ENCODE results near the gene KDM6A.

Gene KDM6A

DNA sequence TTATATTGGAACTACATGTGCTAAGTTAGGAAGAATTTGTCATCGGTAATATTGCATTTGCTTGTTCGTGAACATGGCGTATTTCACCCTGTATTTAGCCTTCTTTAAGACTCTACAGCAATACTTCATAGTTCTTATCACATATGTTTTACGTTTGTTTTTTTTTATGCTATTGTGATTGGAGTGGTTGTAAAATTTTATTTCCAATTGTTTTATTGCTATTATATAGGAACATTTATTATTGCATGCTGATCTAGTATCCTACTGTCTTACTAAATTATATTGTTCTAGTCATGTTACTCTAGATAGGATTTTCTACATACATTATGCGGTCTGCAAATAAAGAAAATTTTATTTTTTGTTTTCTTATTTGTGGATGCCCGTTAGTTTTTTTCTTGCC is 107.4 kb downstream of the KDM6A start:
- no peak for TF ChIP-seq CREB1 (IDR thresholded peaks at IDR 0.05; ENCODE audit: low read depth)

DNA sequence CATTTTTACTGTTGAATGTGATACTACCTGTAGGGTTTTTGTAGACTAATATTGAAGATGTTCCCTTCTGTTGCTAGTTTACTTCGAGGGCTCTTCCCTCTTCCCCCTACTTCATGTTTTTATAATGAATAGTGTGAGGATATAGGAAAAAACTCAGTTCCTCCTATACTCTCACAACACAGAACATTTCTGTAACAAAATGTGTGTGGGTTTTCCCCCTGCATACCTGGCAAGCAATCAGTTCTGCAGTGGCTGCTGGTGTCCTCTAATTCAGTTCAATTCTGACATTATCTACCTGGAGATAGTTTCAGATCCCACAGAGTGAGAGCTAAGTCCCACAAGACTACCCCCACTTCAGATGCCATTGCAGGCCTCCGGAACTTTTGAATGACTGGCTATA is 107.9 kb downstream of the KDM6A start:
- no peak for TF ChIP-seq CEBPB (IDR thresholded peaks at IDR 0.05)
- no peak for TF ChIP-seq TCF12 (IDR thresholded peaks at IDR 0.05; ENCODE audit: low read depth)
- no peak for TF ChIP-seq CREB1 (IDR thresholded peaks at IDR 0.05; ENCODE audit: low read depth)
- TF ChIP-seq, protein P1, sequence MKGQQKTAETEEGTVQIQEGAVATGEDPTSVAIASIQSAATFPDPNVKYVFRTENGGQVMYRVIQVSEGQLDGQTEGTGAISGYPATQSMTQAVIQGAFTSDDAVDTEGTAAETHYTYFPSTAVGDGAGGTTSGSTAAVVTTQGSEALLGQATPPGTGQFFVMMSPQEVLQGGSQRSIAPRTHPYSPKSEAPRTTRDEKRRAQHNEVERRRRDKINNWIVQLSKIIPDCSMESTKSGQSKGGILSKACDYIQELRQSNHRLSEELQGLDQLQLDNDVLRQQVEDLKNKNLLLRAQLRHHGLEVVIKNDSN (IDR thresholded peaks at IDR 0.05): no peak
- TF ChIP-seq FOXM1 (IDR thresholded peaks at IDR 0.05; ENCODE audit: borderline replicate concordance, low read depth): no peak
- TF ChIP-seq NFIC (IDR thresholded peaks at IDR 0.05): no peak
- no peak for TF ChIP-seq TAF1 (IDR thresholded peaks at IDR 0.05; ENCODE audit: low read depth)
- TF ChIP-seq TEAD4 (IDR thresholded peaks at IDR 0.05): no peak
- no peak for TF ChIP-seq EP300 (IDR thresholded peaks at IDR 0.05; ENCODE audit: borderline replicate concordance)
- TF ChIP-seq ZBTB7A (IDR thresholded peaks at IDR 0.05; ENCODE audit: low read depth): no peak
- TF ChIP-seq, protein P2, sequence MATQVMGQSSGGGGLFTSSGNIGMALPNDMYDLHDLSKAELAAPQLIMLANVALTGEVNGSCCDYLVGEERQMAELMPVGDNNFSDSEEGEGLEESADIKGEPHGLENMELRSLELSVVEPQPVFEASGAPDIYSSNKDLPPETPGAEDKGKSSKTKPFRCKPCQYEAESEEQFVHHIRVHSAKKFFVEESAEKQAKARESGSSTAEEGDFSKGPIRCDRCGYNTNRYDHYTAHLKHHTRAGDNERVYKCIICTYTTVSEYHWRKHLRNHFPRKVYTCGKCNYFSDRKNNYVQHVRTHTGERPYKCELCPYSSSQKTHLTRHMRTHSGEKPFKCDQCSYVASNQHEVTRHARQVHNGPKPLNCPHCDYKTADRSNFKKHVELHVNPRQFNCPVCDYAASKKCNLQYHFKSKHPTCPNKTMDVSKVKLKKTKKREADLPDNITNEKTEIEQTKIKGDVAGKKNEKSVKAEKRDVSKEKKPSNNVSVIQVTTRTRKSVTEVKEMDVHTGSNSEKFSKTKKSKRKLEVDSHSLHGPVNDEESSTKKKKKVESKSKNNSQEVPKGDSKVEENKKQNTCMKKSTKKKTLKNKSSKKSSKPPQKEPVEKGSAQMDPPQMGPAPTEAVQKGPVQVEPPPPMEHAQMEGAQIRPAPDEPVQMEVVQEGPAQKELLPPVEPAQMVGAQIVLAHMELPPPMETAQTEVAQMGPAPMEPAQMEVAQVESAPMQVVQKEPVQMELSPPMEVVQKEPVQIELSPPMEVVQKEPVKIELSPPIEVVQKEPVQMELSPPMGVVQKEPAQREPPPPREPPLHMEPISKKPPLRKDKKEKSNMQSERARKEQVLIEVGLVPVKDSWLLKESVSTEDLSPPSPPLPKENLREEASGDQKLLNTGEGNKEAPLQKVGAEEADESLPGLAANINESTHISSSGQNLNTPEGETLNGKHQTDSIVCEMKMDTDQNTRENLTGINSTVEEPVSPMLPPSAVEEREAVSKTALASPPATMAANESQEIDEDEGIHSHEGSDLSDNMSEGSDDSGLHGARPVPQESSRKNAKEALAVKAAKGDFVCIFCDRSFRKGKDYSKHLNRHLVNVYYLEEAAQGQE (IDR thresholded peaks at IDR 0.05; ENCODE audit: low read depth): no peak

GRCh38 chrX:44989995-44990770 is 117.2 kb downstream of the KDM6A start:
- no peak for TF ChIP-seq RAD21 (IDR thresholded peaks at IDR 0.05; ENCODE audit: low read depth)
- TF ChIP-seq YY1 (IDR thresholded peaks at IDR 0.05; ENCODE audit: low read depth): no peak

DNA sequence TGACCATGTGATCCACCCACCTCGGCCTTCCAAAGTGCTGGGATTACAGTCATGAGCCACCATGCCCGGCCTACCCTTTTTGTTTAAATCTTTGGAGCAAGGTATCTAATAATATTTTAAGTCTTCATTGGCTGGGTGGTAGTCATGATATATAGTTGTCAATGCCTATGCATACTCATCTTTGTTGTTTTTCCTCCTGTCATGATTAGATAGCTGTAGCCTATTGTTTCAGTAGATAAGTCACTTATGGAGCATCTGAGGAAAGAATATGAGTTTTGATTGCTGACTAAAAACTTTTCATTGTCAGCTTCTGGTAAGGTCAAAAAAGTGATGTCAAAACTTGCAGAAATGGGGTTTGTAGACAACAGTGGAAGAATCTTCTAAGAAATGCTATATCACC is 119.8 kb downstream of the KDM6A start:
- TF ChIP-seq TAF1 (IDR thresholded peaks at IDR 0.05; ENCODE audit: low read depth) (no peak), ZBTB7A (IDR thresholded peaks at IDR 0.05; ENCODE audit: low read depth) (no peak), FOXM1 (IDR thresholded peaks at IDR 0.05; ENCODE audit: borderline replicate concordance, low read depth) (no peak), NFIC (IDR thresholded peaks at IDR 0.05) (no peak), TCF12 (IDR thresholded peaks at IDR 0.05; ENCODE audit: low read depth) (no peak), EGR1 (IDR thresholded peaks at IDR 0.05) (no peak), RAD21 (IDR thresholded peaks at IDR 0.05; ENCODE audit: low read depth) (no peak), CEBPB (IDR thresholded peaks at IDR 0.05) (no peak), CREB1 (IDR thresholded peaks at IDR 0.05; ENCODE audit: low read depth) (no peak), EP300 (IDR thresholded peaks at IDR 0.05; ENCODE audit: borderline replicate concordance) (no peak)
- TF ChIP-seq, protein P2 (IDR thresholded peaks at IDR 0.05; ENCODE audit: low read depth): no peak
- TF ChIP-seq, protein P1 (IDR thresholded peaks at IDR 0.05): no peak
- TF ChIP-seq, protein P3, sequence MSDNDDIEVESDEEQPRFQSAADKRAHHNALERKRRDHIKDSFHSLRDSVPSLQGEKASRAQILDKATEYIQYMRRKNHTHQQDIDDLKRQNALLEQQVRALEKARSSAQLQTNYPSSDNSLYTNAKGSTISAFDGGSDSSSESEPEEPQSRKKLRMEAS (IDR thresholded peaks at IDR 0.05): no peak

- TF ChIP-seq TCF12 (IDR thresholded peaks at IDR 0.05; ENCODE audit: low read depth) (no peak), TEAD4 (IDR thresholded peaks at IDR 0.05) (no peak), NFIC (IDR thresholded peaks at IDR 0.05) (no peak), YY1 (IDR thresholded peaks at IDR 0.05; ENCODE audit: low read depth) (no peak), RAD21 (IDR thresholded peaks at IDR 0.05; ENCODE audit: low read depth) (no peak), FOXM1 (IDR thresholded peaks at IDR 0.05; ENCODE audit: borderline replicate concordance, low read depth) (no peak)
Measured at GRCh38 chrX:44996277-44996676, 123.3 kb downstream of the KDM6A start.

- TF ChIP-seq NFIC (IDR thresholded peaks at IDR 0.05) (no peak), CREB1 (IDR thresholded peaks at IDR 0.05; ENCODE audit: low read depth) (no peak), CEBPB (IDR thresholded peaks at IDR 0.05) (no peak), TCF12 (IDR thresholded peaks at IDR 0.05; ENCODE audit: low read depth) (no peak), TAF1 (IDR thresholded peaks at IDR 0.05; ENCODE audit: low read depth) (no peak), ZBTB7A (IDR thresholded peaks at IDR 0.05; ENCODE audit: low read depth) (no peak), RAD21 (IDR thresholded peaks at IDR 0.05; ENCODE audit: low read depth) (no peak), EGR1 (IDR thresholded peaks at IDR 0.05) (no peak), EP300 (IDR thresholded peaks at IDR 0.05; ENCODE audit: borderline replicate concordance) (no peak), FOXM1 (IDR thresholded peaks at IDR 0.05; ENCODE audit: borderline replicate concordance, low read depth) (no peak), YY1 (IDR thresholded peaks at IDR 0.05; ENCODE audit: low read depth) (no peak), TEAD4 (IDR thresholded peaks at IDR 0.05) (no peak)
- TF ChIP-seq, protein P3 (IDR thresholded peaks at IDR 0.05): no peak
- TF ChIP-seq, protein P1 (IDR thresholded peaks at IDR 0.05): no peak
- TF ChIP-seq, protein P2 (IDR thresholded peaks at IDR 0.05; ENCODE audit: low read depth): no peak
Measured at GRCh38 chrX:44997282-44997812, 124.4 kb downstream of the KDM6A start.
